ENCODE results near the gene SREBF2. TPM values are rescaled to one million over a fixed set of nuclear protein-coding genes. Genes with fewer than 3 reads are reported as not detected.

The SREBF2 gene
- total and polyA plus RNA-seq, 2 of the 13 experiments (the other 11 are each of a cell fraction or from before 2014, with no cell fraction given), result 53.8 to 72.6 TPM

DNA sequence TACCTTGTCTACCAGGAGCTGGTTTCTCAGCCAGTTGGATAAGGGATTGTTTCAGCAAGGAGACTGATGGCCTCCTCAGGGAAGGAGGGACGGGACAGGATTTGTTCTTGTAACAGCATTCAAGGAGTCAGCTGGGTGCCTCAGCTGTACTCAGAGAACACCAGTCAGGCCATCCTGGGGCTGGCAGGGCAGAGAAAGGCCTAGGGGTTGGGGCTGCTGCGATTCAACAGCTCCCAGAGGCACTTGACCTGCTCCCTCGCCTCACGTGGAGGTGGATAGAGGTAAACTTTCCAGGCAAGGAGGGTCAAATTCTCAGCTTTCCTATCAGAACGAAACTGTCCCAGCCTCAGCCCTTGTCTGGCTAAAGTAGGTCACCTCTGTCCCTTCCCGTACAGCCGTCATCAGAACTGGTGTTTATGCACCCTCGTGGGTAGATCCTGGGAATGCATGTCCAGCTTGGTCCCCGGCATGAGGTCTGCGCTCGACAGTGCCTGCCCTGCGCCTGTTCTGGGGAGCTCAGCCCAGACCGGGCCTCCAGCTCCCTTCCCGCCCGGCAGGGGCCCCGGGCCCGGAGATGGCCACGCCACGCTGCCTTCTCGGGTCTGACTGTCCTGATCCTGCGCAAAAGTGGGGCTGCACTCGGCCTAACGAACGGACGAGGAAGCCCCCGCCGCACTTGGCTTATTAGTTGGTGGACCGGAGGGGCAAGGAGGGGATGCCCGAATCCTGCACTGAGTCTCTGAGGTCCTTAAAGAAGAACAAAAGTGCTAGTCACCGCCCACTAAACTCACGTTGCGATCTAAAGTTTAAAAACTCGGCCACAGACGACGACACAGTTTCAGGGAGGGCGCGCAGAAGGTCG, 33.2 kb upstream of the SREBF2 start (continued):
- TF ChIP-seq WIZ (CRISPR knock-in tag; IDR thresholded peaks at IDR 0.05) (peak; percentile 2; the same call in 1 of the 2 replicates), KAT7 (CRISPR knock-in tag; IDR thresholded peaks at IDR 0.05; ENCODE audit: borderline replicate concordance) (no peak), ZNF577 (CRISPR knock-in tag; IDR thresholded peaks at IDR 0.05; ENCODE audit: borderline replicate concordance, low read depth) (no peak), NR2F2 (IDR thresholded peaks at IDR 0.05; ENCODE audit: borderline replicate concordance, low read depth) (no peak), ZNF407 (CRISPR knock-in tag; IDR thresholded peaks at IDR 0.05; ENCODE audit: not compliant biosample characterization) (no peak), ZBTB46 (CRISPR knock-in tag; IDR thresholded peaks at IDR 0.05; ENCODE audit: borderline replicate concordance) (0 out of 2 replicates have a peak, but pooled peaks have one; percentile 42), ZNF296 (CRISPR knock-in tag; conservative IDR thresholded peaks at IDR 0.05) (0 out of 2 replicates have a peak, but pooled peaks have one; percentile 23), HOXA9 (CRISPR knock-in tag; IDR thresholded peaks at IDR 0.05; ENCODE audit: borderline replicate concordance) (0 out of 2 replicates have a peak, but pooled peaks have one; percentile 30), ATF7-NPFF (CRISPR knock-in tag; IDR thresholded peaks at IDR 0.05; ENCODE audit: low read depth) (0 out of 2 replicates have a peak, but pooled peaks have one; percentile 28), ZNF564 (CRISPR knock-in tag; IDR thresholded peaks at IDR 0.05) (peak; percentile 51; the same call in 1 of the 2 replicates), ZSCAN25 (CRISPR knock-in tag; IDR thresholded peaks at IDR 0.05) (no peak), ZNF34 (CRISPR knock-in tag; IDR thresholded peaks at IDR 0.05; ENCODE audit: borderline replicate concordance) (no peak; the same call in 1 of the 2 replicates), NR3C1 (CRISPR knock-in tag; IDR thresholded peaks at IDR 0.05) (0 out of 2 replicates have a peak, but pooled peaks have one; percentile 1), ZNF230 (CRISPR knock-in tag; IDR thresholded peaks at IDR 0.05) (peak; percentile 80), GABPA (IDR thresholded peaks at IDR 0.05; ENCODE audit: low read depth, low read length) (no peak), GABPA (CRISPR knock-in tag; IDR thresholded peaks at IDR 0.05; ENCODE audit: low read depth) (no peak), ZNF629 (CRISPR knock-in tag; conservative IDR thresholded peaks at IDR 0.05) (no peak), MXD4 (CRISPR knock-in tag; IDR thresholded peaks at IDR 0.05) (no peak)
- TF ChIP-seq, protein P1, sequence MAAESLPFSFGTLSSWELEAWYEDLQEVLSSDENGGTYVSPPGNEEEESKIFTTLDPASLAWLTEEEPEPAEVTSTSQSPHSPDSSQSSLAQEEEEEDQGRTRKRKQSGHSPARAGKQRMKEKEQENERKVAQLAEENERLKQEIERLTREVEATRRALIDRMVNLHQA (CRISPR knock-in tag; IDR thresholded peaks at IDR 0.05), result no peak

Data from HepG2 (cell line).